ENCODE results near the gene L3HYPDH.

Gene L3HYPDH

GRCh38 chr14:59483819-59484638 lies at the start of gene L3HYPDH, which contains the start of gene JKAMP:
TSS of gene L3HYPDH (minus strand) at chr14:59484408. CDS start at chr14:59484316, 92 bp downstream.
TSS of gene JKAMP (plus strand) at chr14:59484517. CDS start at chr14:59484590, 73 bp downstream.
- peak; percentile 96 for DNase-seq (ENCODE audit: low spot score)

- no peak for DNase-seq (ENCODE audit: low spot score)
Measured at GRCh38 chr14:59532419-59532818, 48.2 kb upstream of the L3HYPDH start.

GRCh38 chr14:59530349-59530748 lies 46.1 kb upstream of the L3HYPDH start:
- DNase-seq (ENCODE audit: low spot score): no peak

GRCh38 chr14:59529189-59529588 lies 45.0 kb upstream of the L3HYPDH start:
- no peak for DNase-seq (ENCODE audit: low spot score)

GRCh38 chr14:59520224-59520623 lies 36.0 kb upstream of the L3HYPDH start:
- no peak for DNase-seq (ENCODE audit: low spot score)

- no peak for DNase-seq (ENCODE audit: low spot score)
Measured at GRCh38 chr14:59511916-59512575, 27.8 kb upstream of the L3HYPDH start.

GRCh38 chr14:59510966-59511365 lies 26.8 kb upstream of the L3HYPDH start:
- DNase-seq (ENCODE audit: low spot score): no peak

GRCh38 chr14:59510001-59510400 lies 25.8 kb upstream of the L3HYPDH start:
- no peak for DNase-seq (ENCODE audit: low spot score)

- no peak for DNase-seq (ENCODE audit: low spot score)
Measured at GRCh38 chr14:59509101-59509500, 24.9 kb upstream of the L3HYPDH start.

- no peak for DNase-seq (ENCODE audit: low spot score)
Measured at GRCh38 chr14:59507752-59508103, 23.5 kb upstream of the L3HYPDH start.

- peak; percentile 68 for DNase-seq (ENCODE audit: low spot score)
Measured at GRCh38 chr14:59507063-59507751, 23.0 kb upstream of the L3HYPDH start.

GRCh38 chr14:59503256-59503655 lies 19.0 kb upstream of the L3HYPDH start:
- no peak for DNase-seq (ENCODE audit: low spot score)

- DNase-seq (ENCODE audit: low spot score): no peak
Measured at GRCh38 chr14:59500732-59501131, 16.5 kb upstream of the L3HYPDH start.

GRCh38 chr14:59492384-59492783 lies 8.2 kb upstream of the L3HYPDH start:
- no peak for DNase-seq (ENCODE audit: low spot score)

GRCh38 chr14:59490756-59491155 lies 6.5 kb upstream of the L3HYPDH start:
- no peak for DNase-seq (ENCODE audit: low spot score)

- DNase-seq (ENCODE audit: low spot score): no peak
Measured at GRCh38 chr14:59484639-59485175, 499 bp upstream of the L3HYPDH start.

GRCh38 chr14:59483363-59483762 lies 845 bp downstream of the L3HYPDH start:
- peak; percentile 33 for DNase-seq (ENCODE audit: low spot score)

GRCh38 chr14:59482541-59483331 lies 1.5 kb downstream of the L3HYPDH start:
- DNase-seq (ENCODE audit: low spot score): peak; percentile 58

GRCh38 chr14:59481871-59482540 lies 2.2 kb downstream of the L3HYPDH start:
- DNase-seq (ENCODE audit: low spot score): peak; percentile 35

GRCh38 chr14:59481407-59481806 lies 2.8 kb downstream of the L3HYPDH start:
- no peak for DNase-seq (ENCODE audit: low spot score)

- no peak for DNase-seq (ENCODE audit: low spot score)
Measured at GRCh38 chr14:59480166-59480565, 4.0 kb downstream of the L3HYPDH start.

All from AG20443 (cell line).